Astrocyte of the spinal cord (primary cell): ENCODE results near the gene RPTOR.
A peak's percentile ranks its signal among the peaks of the same experiment; 100 is the strongest.

ENCODE experiments used
- DNase-seq: peaks from one replicate; pipeline ENCODE4 v3.0.0; 2011; ENCODE audit warnings: low read depth, low spot score
- H3K4me3 ChIP-seq: 2 replicates; pipeline ENCODE4 v1.5.1; 2011; ENCODE audit warnings: low read depth, mild to moderate bottlenecking, low read length, moderate library complexity
- CTCF ChIP-seq: IDR thresholded peaks from 2 replicates; pipeline ENCODE4 v1.5.1; 2012; ENCODE audit warnings: low read depth, mild to moderate bottlenecking, low read length, inconsistent platforms
- in situ Hi-C: cut with HindIII; loops from 2 replicates; pipeline ENCODE4 v1.10.0; 2017; ENCODE audit warnings: low sequenced_read_pairs

Gene RPTOR

DNA sequence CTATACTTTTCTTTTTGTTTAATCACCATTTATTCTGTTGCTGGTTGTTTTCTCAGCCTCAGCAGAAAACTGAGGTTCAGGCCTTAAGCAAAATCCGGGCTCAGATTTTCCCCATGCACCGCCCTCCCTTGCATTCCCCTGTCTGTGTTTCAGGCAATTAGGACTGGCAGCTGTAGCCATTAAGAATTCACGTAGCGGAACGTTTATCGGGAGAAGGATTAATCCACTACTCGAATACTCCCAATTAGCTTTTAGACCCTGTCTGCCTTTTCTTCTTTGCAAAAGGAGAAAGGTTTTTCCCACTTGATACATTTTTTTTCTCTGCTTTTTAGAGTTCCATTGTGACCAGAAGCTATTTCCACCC lies 173.1 kb downstream of the RPTOR start:
- no peak overlapping the region for H3K4me3 ChIP-seq
- in situ Hi-C loops: no loop called here
- no peak for DNase-seq
- no peak for TF ChIP-seq CTCF

GRCh38 chr17:80718428-80718827 lies 173.8 kb downstream of the RPTOR start:
- no peak for TF ChIP-seq CTCF
- H3K4me3 ChIP-seq: no peak overlapping the region
- DNase-seq: no peak
- in situ Hi-C loops: no loop called here

GRCh38 chr17:80719449-80719848 lies 174.8 kb downstream of the RPTOR start:
- in situ Hi-C loops: no loop called here
- TF ChIP-seq CTCF: no peak
- H3K4me3 ChIP-seq: no peak overlapping the region
- no peak for DNase-seq

DNA sequence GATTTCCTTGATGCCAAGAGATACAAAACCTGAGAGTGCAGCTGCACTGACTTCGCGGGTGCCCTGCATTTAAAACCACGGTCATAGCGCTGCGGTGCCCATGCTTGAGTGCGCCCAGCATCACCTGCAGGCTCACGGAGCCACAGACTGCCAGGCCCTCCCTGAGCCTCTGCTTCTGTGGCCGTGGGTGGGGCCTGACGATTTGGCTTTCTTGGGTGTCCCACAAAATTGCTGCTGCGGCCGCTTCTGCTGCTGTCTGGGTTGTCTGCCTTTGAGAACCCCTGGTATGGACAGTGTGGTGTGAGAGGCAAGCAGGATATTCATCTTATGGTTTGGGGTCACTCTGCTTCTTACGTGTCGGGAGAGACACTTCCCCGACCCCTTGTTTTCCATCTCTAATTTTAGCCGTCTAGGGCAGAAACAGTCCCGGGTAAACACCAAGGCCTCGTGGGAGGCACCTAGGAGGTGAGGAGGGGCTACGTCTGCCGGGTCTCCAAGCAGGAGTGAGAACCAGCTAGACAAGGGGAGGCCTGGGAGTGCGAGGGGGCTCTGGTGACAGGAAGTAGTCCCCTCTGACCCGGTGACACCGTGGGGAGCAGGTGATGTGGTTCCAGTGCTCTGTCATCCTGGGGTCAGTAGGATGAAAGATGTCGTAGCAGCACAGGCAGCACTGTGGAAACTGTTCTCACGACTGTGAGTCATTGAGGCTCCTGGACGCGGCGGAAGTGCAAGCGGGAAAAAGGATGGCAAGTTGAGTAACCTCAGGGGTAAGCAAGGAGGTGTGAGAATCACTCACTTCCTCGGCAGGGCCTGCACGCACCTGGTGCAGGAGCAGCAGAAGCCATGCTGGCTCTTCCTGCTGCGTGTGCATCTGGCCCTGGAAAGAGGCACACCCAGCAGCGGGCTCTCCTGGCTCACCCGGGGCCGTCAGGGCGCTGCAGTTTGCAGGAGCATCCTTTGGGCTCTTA lies 176.3 kb downstream of the RPTOR start:
- DNase-seq: peak; percentile 73
- no peak for TF ChIP-seq CTCF
- H3K4me3 ChIP-seq: no peak overlapping the region
- in situ Hi-C loops: no loop called here

GRCh38 chr17:80722661-80723060 lies 178.0 kb downstream of the RPTOR start:
- no peak for TF ChIP-seq CTCF
- in situ Hi-C loops: no loop called here
- no peak for DNase-seq
- H3K4me3 ChIP-seq: no peak overlapping the region

GRCh38 chr17:80724775-80725266 lies 180.2 kb downstream of the RPTOR start:
- no peak for TF ChIP-seq CTCF
- in situ Hi-C loops: no loop called here
- no peak overlapping the region for H3K4me3 ChIP-seq

More at GRCh38 chr17:80724775-80725266, 180.2 kb downstream of the RPTOR start:
- DNase-seq: peak; percentile 78
